ENCODE results near the gene KLHL29. TPM values are rescaled to one million over a fixed set of nuclear protein-coding genes. Genes with fewer than 3 reads are reported as not detected.

The KLHL29 gene
- polyA plus RNA-seq, 1 donor from 2014 or later = 42.4 TPM

GRCh38 chr2:23753291-23754010, 368.5 kb downstream of the KLHL29 start:
- H3K36me3 ChIP-seq (ENCODE audit: insufficient read depth, low read length) = no peaks in the 10 kb centered on the region
- no peaks in the 10 kb centered on the region for H3K9me3 ChIP-seq (ENCODE audit: low read length)
- H3K9ac ChIP-seq (ENCODE audit: low read length) = no peak overlapping the region
- H3F3A ChIP-seq (ENCODE audit: insufficient read depth, low read length, poor library complexity, severe bottlenecking) = no peaks in the 10 kb centered on the region
- H3K4me2 ChIP-seq (ENCODE audit: low read length) = no peak overlapping the region
- no peaks in the 10 kb centered on the region for H3K27me3 ChIP-seq (ENCODE audit: insufficient read depth, low read depth, low read length)
- H4K20me1 ChIP-seq (ENCODE audit: insufficient read depth) = no peaks in the 10 kb centered on the region
- no peaks in the 10 kb centered on the region for H3K9me2 ChIP-seq (ENCODE audit: insufficient read depth, low read length)
- TF ChIP-seq RAD21 (conservative IDR thresholded peaks at IDR 0.05) = no peak
- TF ChIP-seq EP300 (conservative IDR thresholded peaks at IDR 0.05; ENCODE audit: poor library complexity, severe bottlenecking) = no peak
- TF ChIP-seq POLR2AphosphoS5 (IDR thresholded peaks at IDR 0.05) = no peak
- no peak for TF ChIP-seq TAF1 (IDR thresholded peaks at IDR 0.05; ENCODE audit: low read depth)
- TF ChIP-seq CTCF (IDR thresholded peaks at IDR 0.05; ENCODE audit: poor library complexity, severe bottlenecking) = no peak
- TF ChIP-seq, protein P1, sequence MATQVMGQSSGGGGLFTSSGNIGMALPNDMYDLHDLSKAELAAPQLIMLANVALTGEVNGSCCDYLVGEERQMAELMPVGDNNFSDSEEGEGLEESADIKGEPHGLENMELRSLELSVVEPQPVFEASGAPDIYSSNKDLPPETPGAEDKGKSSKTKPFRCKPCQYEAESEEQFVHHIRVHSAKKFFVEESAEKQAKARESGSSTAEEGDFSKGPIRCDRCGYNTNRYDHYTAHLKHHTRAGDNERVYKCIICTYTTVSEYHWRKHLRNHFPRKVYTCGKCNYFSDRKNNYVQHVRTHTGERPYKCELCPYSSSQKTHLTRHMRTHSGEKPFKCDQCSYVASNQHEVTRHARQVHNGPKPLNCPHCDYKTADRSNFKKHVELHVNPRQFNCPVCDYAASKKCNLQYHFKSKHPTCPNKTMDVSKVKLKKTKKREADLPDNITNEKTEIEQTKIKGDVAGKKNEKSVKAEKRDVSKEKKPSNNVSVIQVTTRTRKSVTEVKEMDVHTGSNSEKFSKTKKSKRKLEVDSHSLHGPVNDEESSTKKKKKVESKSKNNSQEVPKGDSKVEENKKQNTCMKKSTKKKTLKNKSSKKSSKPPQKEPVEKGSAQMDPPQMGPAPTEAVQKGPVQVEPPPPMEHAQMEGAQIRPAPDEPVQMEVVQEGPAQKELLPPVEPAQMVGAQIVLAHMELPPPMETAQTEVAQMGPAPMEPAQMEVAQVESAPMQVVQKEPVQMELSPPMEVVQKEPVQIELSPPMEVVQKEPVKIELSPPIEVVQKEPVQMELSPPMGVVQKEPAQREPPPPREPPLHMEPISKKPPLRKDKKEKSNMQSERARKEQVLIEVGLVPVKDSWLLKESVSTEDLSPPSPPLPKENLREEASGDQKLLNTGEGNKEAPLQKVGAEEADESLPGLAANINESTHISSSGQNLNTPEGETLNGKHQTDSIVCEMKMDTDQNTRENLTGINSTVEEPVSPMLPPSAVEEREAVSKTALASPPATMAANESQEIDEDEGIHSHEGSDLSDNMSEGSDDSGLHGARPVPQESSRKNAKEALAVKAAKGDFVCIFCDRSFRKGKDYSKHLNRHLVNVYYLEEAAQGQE (IDR thresholded peaks at IDR 0.05; ENCODE audit: borderline replicate concordance) = no peak
- no peaks in the 10 kb centered on the region for H3K79me2 ChIP-seq (replicated peaks; ENCODE audit: insufficient read depth, low read length)
- H3K4me3 ChIP-seq (ENCODE audit: low read length) = no peak overlapping the region
- H2AFZ ChIP-seq (ENCODE audit: low read depth, low read length) = no peak overlapping the region
- H3K27ac ChIP-seq (ENCODE audit: low read length) = no peak overlapping the region

DNA sequence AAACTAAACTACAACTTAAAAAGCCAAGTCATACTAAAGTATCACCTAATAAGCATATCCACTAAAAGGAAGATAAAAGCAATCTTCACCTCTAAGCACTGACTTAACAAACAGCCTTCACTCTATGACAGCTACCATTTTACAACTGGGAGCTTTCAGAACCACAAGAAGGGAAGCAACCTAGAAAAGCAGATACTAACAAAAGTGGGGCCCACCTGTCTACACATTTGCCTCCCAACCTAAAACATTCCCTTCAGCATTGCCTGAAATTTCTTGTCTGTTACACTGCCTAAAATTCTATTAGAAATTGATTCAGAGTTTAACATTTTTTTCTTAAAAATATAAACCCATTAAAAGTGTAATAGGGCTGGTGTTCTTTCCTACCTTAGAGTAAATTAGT, 370.0 kb downstream of the KLHL29 start:
- H3K9me3 ChIP-seq (ENCODE audit: low read length) = no peaks in the 10 kb centered on the region
- H3K4me2 ChIP-seq (ENCODE audit: low read length) = no peak overlapping the region
- H3K4me3 ChIP-seq (ENCODE audit: low read length) = no peak overlapping the region
- no peaks in the 10 kb centered on the region for H4K20me1 ChIP-seq (ENCODE audit: insufficient read depth)
- no peaks in the 10 kb centered on the region for H3K27me3 ChIP-seq (ENCODE audit: insufficient read depth, low read depth, low read length)
- H3K9me2 ChIP-seq (ENCODE audit: insufficient read depth, low read length) = no peaks in the 10 kb centered on the region
- no peak for TF ChIP-seq EP300 (conservative IDR thresholded peaks at IDR 0.05; ENCODE audit: poor library complexity, severe bottlenecking)
- TF ChIP-seq, protein P1 (IDR thresholded peaks at IDR 0.05; ENCODE audit: borderline replicate concordance) = no peak
- no peak for TF ChIP-seq POLR2AphosphoS5 (IDR thresholded peaks at IDR 0.05)
- TF ChIP-seq EZH2 (IDR thresholded peaks at IDR 0.05; ENCODE audit: borderline replicate concordance, insufficient read depth, low read length, poor library complexity, severe bottlenecking) = no peak
- no peak for TF ChIP-seq CTCF (IDR thresholded peaks at IDR 0.05; ENCODE audit: poor library complexity, severe bottlenecking)
- no peak for TF ChIP-seq TAF1 (IDR thresholded peaks at IDR 0.05; ENCODE audit: low read depth)
- TF ChIP-seq RAD21 (conservative IDR thresholded peaks at IDR 0.05) = no peak
- TF ChIP-seq MXI1 (conservative IDR thresholded peaks at IDR 0.05; ENCODE audit: poor library complexity, severe bottlenecking) = no peak
- no peak for TF ChIP-seq SMC3 (conservative IDR thresholded peaks at IDR 0.05; ENCODE audit: poor library complexity)
- H3K9ac ChIP-seq (ENCODE audit: low read length) = no peak overlapping the region
- H3K27ac ChIP-seq (ENCODE audit: low read length) = no peak overlapping the region
- H3F3A ChIP-seq (ENCODE audit: insufficient read depth, low read length, poor library complexity, severe bottlenecking) = no peaks in the 10 kb centered on the region
- H2AFZ ChIP-seq (ENCODE audit: low read depth, low read length) = no peak overlapping the region
- no peaks in the 10 kb centered on the region for H3K79me2 ChIP-seq (replicated peaks; ENCODE audit: insufficient read depth, low read length)
- no peaks in the 10 kb centered on the region for H3K36me3 ChIP-seq (ENCODE audit: insufficient read depth, low read length)
